ENCODE measurements around the gene CLEC16A. TPM values are rescaled to one million over a fixed set of nuclear protein-coding genes. Genes with fewer than 3 reads are reported as not detected.

CLEC16A gene
- total RNA-seq, 1 donor from 2014 or later: 14.6 TPM

GRCh38 chr16:11105038-11105903 lies 160.9 kb downstream of the CLEC16A start:
- Histone ChIP-seq H3K4me3 (ENCODE audit: low read length in 3 of 3) (peak overlapping the region in 1 of 3 donors; percentile 33), H3K9me3 (ENCODE audit: control insufficient read depth in 3 of 3, low read length in 3 of 3) (no peaks in the 10 kb centered on the region), H3K4me1 (ENCODE audit: control insufficient read depth in 3 of 3, insufficient read depth in 3 of 3, low read length in 3 of 3) (peaks cover 18 to 37% (median 27%) of the 10 kb centered on the region in 3 donors), H3K36me3 (ENCODE audit: control insufficient read depth in 3 of 3, insufficient read depth in 3 of 3, low read length in 3 of 3) (peaks cover 0 to 3% (median 0%) of the 10 kb centered on the region in 3 donors), H3K9ac (ENCODE audit: low read depth in 1 of 3, low read length in 3 of 3) (no peak overlapping the region), H3K27me3 (ENCODE audit: control insufficient read depth in 3 of 3, insufficient read depth in 3 of 3, low read length in 3 of 3) (no peaks in the 10 kb centered on the region), H3K27ac (ENCODE audit: low read depth, low read length) (no peak overlapping the region)

GRCh38 chr16:11106726-11107125 lies 162.4 kb downstream of the CLEC16A start:
- Histone ChIP-seq H3K9ac (ENCODE audit: low read depth in 1 of 3, low read length in 3 of 3) (no peak overlapping the region), H3K27me3 (ENCODE audit: control insufficient read depth in 3 of 3, insufficient read depth in 3 of 3, low read length in 3 of 3) (no peaks in the 10 kb centered on the region), H3K4me1 (ENCODE audit: control insufficient read depth in 3 of 3, insufficient read depth in 3 of 3, low read length in 3 of 3) (peaks cover 16 to 32% (median 25%) of the 10 kb centered on the region in 3 donors), H3K9me3 (ENCODE audit: control insufficient read depth in 3 of 3, low read length in 3 of 3) (no peaks in the 10 kb centered on the region), H3K36me3 (ENCODE audit: control insufficient read depth in 3 of 3, insufficient read depth in 3 of 3, low read length in 3 of 3) (peaks cover 0 to 3% (median 0%) of the 10 kb centered on the region in 3 donors), H3K27ac (ENCODE audit: low read depth, low read length) (no peak overlapping the region), H3K4me3 (ENCODE audit: low read length in 3 of 3) (no peak overlapping the region)

- Histone ChIP-seq H3K36me3 (ENCODE audit: control insufficient read depth in 3 of 3, insufficient read depth in 3 of 3, low read length in 3 of 3) (peaks cover 0 to 3% (median 0%) of the 10 kb centered on the region in 3 donors), H3K9ac (ENCODE audit: low read depth in 1 of 3, low read length in 3 of 3) (no peak overlapping the region), H3K27ac (ENCODE audit: low read depth, low read length) (no peak overlapping the region), H3K4me3 (ENCODE audit: low read length in 3 of 3) (no peak overlapping the region), H3K4me1 (ENCODE audit: control insufficient read depth in 3 of 3, insufficient read depth in 3 of 3, low read length in 3 of 3) (peaks cover 16 to 21% (median 20%) of the 10 kb centered on the region in 3 donors), H3K9me3 (ENCODE audit: control insufficient read depth in 3 of 3, low read length in 3 of 3) (no peaks in the 10 kb centered on the region), H3K27me3 (ENCODE audit: control insufficient read depth in 3 of 3, insufficient read depth in 3 of 3, low read length in 3 of 3) (no peaks in the 10 kb centered on the region)
Observed at GRCh38 chr16:11107780-11108465, 163.6 kb downstream of the CLEC16A start.

GRCh38 chr16:11108466-11108805 lies 164.1 kb downstream of the CLEC16A start:
- Histone ChIP-seq H3K27ac (ENCODE audit: low read depth, low read length) (no peak overlapping the region), H3K4me1 (ENCODE audit: control insufficient read depth in 3 of 3, insufficient read depth in 3 of 3, low read length in 3 of 3) (peaks cover 16 to 19% (median 19%) of the 10 kb centered on the region in 3 donors), H3K27me3 (ENCODE audit: control insufficient read depth in 3 of 3, insufficient read depth in 3 of 3, low read length in 3 of 3) (no peaks in the 10 kb centered on the region), H3K36me3 (ENCODE audit: control insufficient read depth in 3 of 3, insufficient read depth in 3 of 3, low read length in 3 of 3) (peaks cover 0 to 3% (median 0%) of the 10 kb centered on the region in 3 donors), H3K4me3 (ENCODE audit: low read length in 3 of 3) (no peak overlapping the region), H3K9ac (ENCODE audit: low read depth in 1 of 3, low read length in 3 of 3) (no peak overlapping the region), H3K9me3 (ENCODE audit: control insufficient read depth in 3 of 3, low read length in 3 of 3) (no peaks in the 10 kb centered on the region)

GRCh38 chr16:11109566-11109965 lies 165.2 kb downstream of the CLEC16A start:
- Histone ChIP-seq H3K36me3 (ENCODE audit: control insufficient read depth in 3 of 3, insufficient read depth in 3 of 3, low read length in 3 of 3) (peaks cover 0 to 3% (median 2%) of the 10 kb centered on the region in 3 donors), H3K9ac (ENCODE audit: low read depth in 1 of 3, low read length in 3 of 3) (no peak overlapping the region), H3K4me1 (ENCODE audit: control insufficient read depth in 3 of 3, insufficient read depth in 3 of 3, low read length in 3 of 3) (peaks cover 14 to 18% (median 17%) of the 10 kb centered on the region in 3 donors), H3K27ac (ENCODE audit: low read depth, low read length) (no peak overlapping the region), H3K9me3 (ENCODE audit: control insufficient read depth in 3 of 3, low read length in 3 of 3) (no peaks in the 10 kb centered on the region), H3K4me3 (ENCODE audit: low read length in 3 of 3) (no peak overlapping the region), H3K27me3 (ENCODE audit: control insufficient read depth in 3 of 3, insufficient read depth in 3 of 3, low read length in 3 of 3) (no peaks in the 10 kb centered on the region)

GRCh38 chr16:11111150-11111549 lies 166.8 kb downstream of the CLEC16A start:
- Histone ChIP-seq H3K4me3 (ENCODE audit: low read length in 3 of 3) (no peak overlapping the region), H3K27me3 (ENCODE audit: control insufficient read depth in 3 of 3, insufficient read depth in 3 of 3, low read length in 3 of 3) (no peaks in the 10 kb centered on the region), H3K9ac (ENCODE audit: low read depth in 1 of 3, low read length in 3 of 3) (no peak overlapping the region), H3K27ac (ENCODE audit: low read depth, low read length) (no peak overlapping the region), H3K9me3 (ENCODE audit: control insufficient read depth in 3 of 3, low read length in 3 of 3) (no peaks in the 10 kb centered on the region), H3K36me3 (ENCODE audit: control insufficient read depth in 3 of 3, insufficient read depth in 3 of 3, low read length in 3 of 3) (peaks cover 0 to 6% (median 3%) of the 10 kb centered on the region in 3 donors), H3K4me1 (ENCODE audit: control insufficient read depth in 3 of 3, insufficient read depth in 3 of 3, low read length in 3 of 3) (peaks cover 0 to 3% (median 3%) of the 10 kb centered on the region in 3 donors)

- H3K4me1 ChIP-seq (ENCODE audit: control insufficient read depth in 3 of 3, insufficient read depth in 3 of 3, low read length in 3 of 3): peaks cover 0 to 3% (median 3%) of the 10 kb centered on the region in 3 donors
- no peak overlapping the region for H3K4me3 ChIP-seq (ENCODE audit: low read length in 3 of 3)
- H3K27ac ChIP-seq (ENCODE audit: low read depth, low read length): no peak overlapping the region
- H3K36me3 ChIP-seq (ENCODE audit: control insufficient read depth in 3 of 3, insufficient read depth in 3 of 3, low read length in 3 of 3): peaks cover 0 to 6% (median 3%) of the 10 kb centered on the region in 3 donors
- no peaks in the 10 kb centered on the region for H3K27me3 ChIP-seq (ENCODE audit: control insufficient read depth in 3 of 3, insufficient read depth in 3 of 3, low read length in 3 of 3)
- no peaks in the 10 kb centered on the region for H3K9me3 ChIP-seq (ENCODE audit: control insufficient read depth in 3 of 3, low read length in 3 of 3)
- H3K9ac ChIP-seq (ENCODE audit: low read depth in 1 of 3, low read length in 3 of 3): no peak overlapping the region
Observed at GRCh38 chr16:11111856-11112634, 167.7 kb downstream of the CLEC16A start.

GRCh38 chr16:11112723-11113348 lies 168.5 kb downstream of the CLEC16A start:
- no peak overlapping the region for H3K9ac ChIP-seq (ENCODE audit: low read depth in 1 of 3, low read length in 3 of 3)
- no peak overlapping the region for H3K4me3 ChIP-seq (ENCODE audit: low read length in 3 of 3)
- no peaks in the 10 kb centered on the region for H3K27me3 ChIP-seq (ENCODE audit: control insufficient read depth in 3 of 3, insufficient read depth in 3 of 3, low read length in 3 of 3)
- H3K4me1 ChIP-seq (ENCODE audit: control insufficient read depth in 3 of 3, insufficient read depth in 3 of 3, low read length in 3 of 3): peaks cover 0 to 3% (median 3%) of the 10 kb centered on the region in 3 donors
- no peaks in the 10 kb centered on the region for H3K9me3 ChIP-seq (ENCODE audit: control insufficient read depth in 3 of 3, low read length in 3 of 3)
- peaks cover 0 to 6% (median 2%) of the 10 kb centered on the region in 3 donors for H3K36me3 ChIP-seq (ENCODE audit: control insufficient read depth in 3 of 3, insufficient read depth in 3 of 3, low read length in 3 of 3)
- H3K27ac ChIP-seq (ENCODE audit: low read depth, low read length): no peak overlapping the region

GRCh38 chr16:11114366-11115164 lies 170.2 kb downstream of the CLEC16A start:
- H3K4me1 ChIP-seq (ENCODE audit: control insufficient read depth in 3 of 3, insufficient read depth in 3 of 3, low read length in 3 of 3): peaks cover 0 to 3% (median 0%) of the 10 kb centered on the region in 3 donors
- H3K27me3 ChIP-seq (ENCODE audit: control insufficient read depth in 3 of 3, insufficient read depth in 3 of 3, low read length in 3 of 3): no peaks in the 10 kb centered on the region
- H3K9ac ChIP-seq (ENCODE audit: low read depth in 1 of 3, low read length in 3 of 3): no peak overlapping the region
- peaks cover 0 to 6% (median 0%) of the 10 kb centered on the region in 3 donors for H3K36me3 ChIP-seq (ENCODE audit: control insufficient read depth in 3 of 3, insufficient read depth in 3 of 3, low read length in 3 of 3)
- H3K9me3 ChIP-seq (ENCODE audit: control insufficient read depth in 3 of 3, low read length in 3 of 3): no peaks in the 10 kb centered on the region
- H3K27ac ChIP-seq (ENCODE audit: low read depth, low read length): no peak overlapping the region
- no peak overlapping the region for H3K4me3 ChIP-seq (ENCODE audit: low read length in 3 of 3)

Measured in skeletal muscle tissue (tissue), 4 donors.